Skeletal muscle satellite cell (primary cell): ENCODE data around the gene NR3C1. TPM values are rescaled to one million over a fixed set of nuclear protein-coding genes. Genes with fewer than 3 reads are reported as not detected.
A peak's percentile ranks its signal among the peaks of the same experiment; 100 is the strongest.

ENCODE experiments used
- H3K27me3 ChIP-seq: 2 replicates; pipeline ENCODE4 v1.7.0; 2013; ENCODE audit warnings: low read length; ENCODE audit not compliant: control insufficient read depth, insufficient read depth
- H3K36me3 ChIP-seq: 2 replicates; pipeline ENCODE4 v1.7.0; 2013; ENCODE audit warnings: mild to moderate bottlenecking, control low read depth, low read length; ENCODE audit not compliant: insufficient read depth
- H3K4me1 ChIP-seq: 2 replicates; pipeline ENCODE4 v1.7.0; 2013; ENCODE audit warnings: low read length; ENCODE audit not compliant: control insufficient read depth, insufficient read depth
- H3K4me2 ChIP-seq: 2 replicates; pipeline ENCODE4 v1.7.0; 2013; ENCODE audit warnings: mild to moderate bottlenecking, low read length
- H3K4me3 ChIP-seq: 2 replicates; pipeline ENCODE4 v1.7.0; 2013; ENCODE audit warnings: low read length
- H3K9ac ChIP-seq: 2 replicates; pipeline ENCODE4 v1.7.0; 2013; ENCODE audit warnings: mild to moderate bottlenecking, low read depth, low read length, moderate library complexity
- H3K9me3 ChIP-seq: replicated peaks from 2 replicates; pipeline ENCODE4 v1.7.0; 2013; ENCODE audit warnings: mild to moderate bottlenecking, control low read depth, low read length
- total RNA-seq: library from RNA; depleted of rRNA; stranded (reverse); fragments of >200 nt; gene quantifications from 2 replicates; pipeline ENCODE4 v1.2.3, GENCODE V29; 2012; rRNA removed

The NR3C1 gene
- total RNA-seq, result 36.2 and 40.6 TPM in 2 replicates

DNA sequence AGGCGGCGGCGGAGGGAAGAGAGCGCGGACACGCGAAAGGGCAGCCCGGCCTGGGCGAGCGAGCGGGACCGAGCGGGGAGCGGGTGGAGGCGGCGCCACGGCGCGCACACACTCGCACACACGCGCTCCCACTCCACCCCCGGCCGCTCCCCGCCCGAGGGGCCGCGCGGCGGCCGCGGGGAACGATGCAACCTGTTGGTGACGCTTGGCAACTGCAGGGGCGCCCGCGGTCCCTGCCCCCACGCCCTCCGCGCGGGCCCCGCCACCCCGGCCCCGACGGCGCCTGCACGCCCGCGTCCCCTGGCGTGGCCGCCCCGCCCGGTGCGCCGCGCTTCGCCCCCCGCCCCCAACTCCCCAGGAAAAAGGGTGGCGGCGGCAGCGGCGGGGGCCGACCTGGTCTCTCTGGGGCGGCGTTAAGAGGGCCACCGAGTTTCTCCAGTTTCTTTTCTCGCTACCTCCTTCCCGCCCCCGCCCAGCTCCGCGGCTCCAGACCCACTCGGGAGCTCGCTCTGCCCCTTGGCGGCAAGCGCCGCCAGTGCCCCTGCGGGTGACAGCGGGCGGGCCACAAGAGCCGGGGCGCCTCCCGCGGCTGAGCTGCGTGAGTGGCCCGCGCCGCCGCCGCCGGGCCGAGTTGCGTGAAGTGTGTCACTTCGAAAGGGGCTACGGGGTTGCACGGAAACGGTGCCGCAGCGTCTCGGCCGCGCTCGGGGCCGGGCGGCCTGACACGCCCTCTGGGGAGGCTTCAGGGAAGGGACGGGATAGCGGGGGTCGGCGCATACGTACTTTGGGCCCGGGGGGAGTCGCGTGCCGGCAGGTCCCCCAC lies at the start of gene NR3C1:
TSS of gene NR3C1 (minus strand) at position 94 of the 823 bp plus-strand sequence. CDS start 2,847 bp downstream, outside the sequence.
- H3K4me2 ChIP-seq, result peak within 1 kb of the TSS; percentile 93
- H3K4me3 ChIP-seq, result peak within 1 kb of the TSS; percentile 80
- H3K9ac ChIP-seq, result peak within 1 kb of the TSS; percentile 97
- H3K9me3 ChIP-seq, result no peaks in the 10 kb centered on the region
- H3K27me3 ChIP-seq, result no peaks in the 10 kb centered on the region
- peaks cover 9% of the 10 kb centered on the region for H3K4me1 ChIP-seq
- H3K36me3 ChIP-seq, result peaks cover 12% of the 10 kb centered on the region

DNA sequence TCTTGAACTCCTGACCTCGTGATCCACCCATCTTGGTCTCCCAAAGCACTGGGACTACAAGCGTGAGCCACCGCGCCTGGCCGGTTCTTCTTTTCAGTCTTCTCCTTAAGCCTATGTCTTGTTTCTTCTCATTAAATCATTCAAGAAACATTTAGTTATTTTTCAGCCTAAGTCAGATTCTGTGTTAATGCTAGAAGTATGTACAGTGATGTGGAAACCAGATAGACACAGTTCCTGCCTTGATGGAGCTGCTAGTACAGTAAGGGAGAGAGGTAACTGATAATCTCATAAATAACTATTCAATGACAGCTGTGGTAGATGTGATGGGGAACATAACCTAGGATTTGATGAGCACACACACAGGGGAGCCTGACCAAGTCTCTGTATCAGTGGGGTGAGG lies 46.3 kb upstream of the NR3C1 start:
- no peaks in the 10 kb centered on the region for H3K36me3 ChIP-seq
- H3K27me3 ChIP-seq, result no peaks in the 10 kb centered on the region
- H3K4me2 ChIP-seq, result no peak overlapping the region
- H3K4me3 ChIP-seq, result no peak overlapping the region
- H3K9ac ChIP-seq, result no peak overlapping the region
- H3K9me3 ChIP-seq, result no peaks in the 10 kb centered on the region
- no peaks in the 10 kb centered on the region for H3K4me1 ChIP-seq

DNA sequence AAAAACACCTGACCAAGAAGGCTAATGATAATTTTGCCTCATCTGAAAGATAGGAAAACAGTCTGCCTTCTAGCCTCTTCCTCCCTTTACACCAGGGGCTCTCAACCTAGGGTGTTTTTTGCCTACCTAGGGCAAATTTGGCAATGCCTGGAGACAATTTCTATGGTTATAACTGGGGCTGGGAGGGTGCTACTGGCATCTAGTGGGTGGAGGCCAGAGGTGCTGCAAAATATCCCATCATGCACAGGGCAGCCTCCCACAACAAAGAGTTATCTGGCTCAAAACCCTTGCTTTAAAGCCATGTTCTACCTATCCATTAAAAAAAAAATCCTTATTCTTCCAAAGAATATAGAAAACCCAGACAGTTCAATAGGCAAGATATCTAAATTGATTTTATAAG lies 45.0 kb upstream of the NR3C1 start:
- Histone ChIP-seq H3K4me3 (no peak overlapping the region), H3K9me3 (no peaks in the 10 kb centered on the region), H3K27me3 (no peaks in the 10 kb centered on the region), H3K9ac (no peak overlapping the region), H3K36me3 (no peaks in the 10 kb centered on the region), H3K4me2 (no peak overlapping the region), H3K4me1 (no peaks in the 10 kb centered on the region)

DNA sequence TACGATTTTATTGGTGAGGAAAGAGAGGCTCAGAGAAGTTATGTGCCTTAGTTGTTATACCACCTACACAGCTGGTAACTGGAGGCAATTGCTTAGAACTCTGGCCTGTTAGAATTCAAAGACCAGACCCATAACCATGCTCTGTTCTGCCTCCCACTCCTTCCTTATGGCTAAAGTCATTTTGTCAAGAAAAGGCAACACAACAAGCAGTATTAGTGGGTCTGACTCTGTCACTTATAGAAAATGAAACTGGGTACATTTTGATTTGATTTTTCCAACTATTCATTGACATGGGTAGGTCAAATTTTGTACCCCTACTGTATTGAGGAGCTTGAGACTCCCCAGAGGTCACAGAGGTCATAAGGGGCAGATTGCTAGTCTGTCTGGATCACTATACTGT lies 44.5 kb upstream of the NR3C1 start:
- Histone ChIP-seq H3K4me1 (no peaks in the 10 kb centered on the region), H3K27me3 (no peaks in the 10 kb centered on the region), H3K36me3 (no peaks in the 10 kb centered on the region), H3K9ac (no peak overlapping the region), H3K9me3 (no peaks in the 10 kb centered on the region), H3K4me3 (no peak overlapping the region), H3K4me2 (no peak overlapping the region)

DNA sequence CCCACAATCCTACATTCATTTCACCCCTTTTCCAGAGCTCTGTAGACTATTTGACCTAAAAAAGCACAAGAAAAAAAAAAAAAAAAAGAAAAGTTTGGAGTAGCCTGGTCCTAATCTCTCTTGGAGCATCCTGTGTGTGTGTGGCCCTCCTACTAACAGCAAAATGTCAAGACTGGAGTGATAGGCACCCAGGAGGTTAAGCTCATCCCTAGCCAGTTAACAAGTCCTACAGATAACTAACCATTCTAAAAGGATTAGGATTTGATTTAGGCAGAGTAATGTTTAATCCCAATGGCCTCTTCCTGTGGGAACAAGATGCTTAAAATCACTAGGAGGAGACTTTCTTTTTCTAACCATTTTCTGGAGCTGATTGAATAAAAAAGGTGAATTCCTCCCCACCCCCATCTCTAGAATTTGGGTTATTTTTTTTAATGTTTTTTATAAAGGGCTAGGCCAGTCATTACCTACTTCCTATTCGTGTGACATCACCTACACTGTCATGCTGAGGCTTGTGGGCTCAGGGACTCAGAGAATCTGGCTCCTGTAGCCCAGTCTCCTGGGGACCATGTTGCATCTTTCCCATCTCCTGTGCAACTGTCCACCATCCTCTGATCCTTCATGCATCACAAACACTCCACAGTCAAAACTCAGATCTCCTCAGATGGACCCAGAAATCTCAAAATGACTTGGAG lies 43.2 kb upstream of the NR3C1 start:
- Histone ChIP-seq H3K9ac (no peak overlapping the region), H3K4me2 (no peak overlapping the region), H3K9me3 (no peaks in the 10 kb centered on the region), H3K27me3 (no peaks in the 10 kb centered on the region), H3K36me3 (no peaks in the 10 kb centered on the region), H3K4me1 (no peaks in the 10 kb centered on the region), H3K4me3 (no peak overlapping the region)

DNA sequence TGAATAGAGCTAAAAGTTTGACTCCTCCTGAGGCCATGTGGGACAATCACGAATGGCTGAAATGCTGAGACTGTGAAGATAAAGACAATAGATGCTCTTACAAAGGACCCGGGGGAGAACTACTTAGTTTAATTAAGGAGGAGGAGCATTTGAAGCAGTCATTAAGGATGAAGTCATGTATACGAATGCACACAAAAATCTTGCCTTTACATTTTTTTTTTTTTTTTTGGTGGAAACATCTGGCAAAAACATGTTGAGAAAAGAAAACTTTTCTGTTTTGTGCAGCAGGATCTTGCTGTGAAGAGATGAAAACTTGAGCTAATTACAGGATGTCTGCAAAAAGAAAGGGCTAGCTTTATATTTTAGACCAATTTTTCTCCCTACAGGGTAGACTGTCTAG lies 42.3 kb upstream of the NR3C1 start:
- Histone ChIP-seq H3K36me3 (no peaks in the 10 kb centered on the region), H3K4me1 (no peaks in the 10 kb centered on the region), H3K27me3 (no peaks in the 10 kb centered on the region), H3K9ac (no peak overlapping the region), H3K4me3 (no peak overlapping the region), H3K4me2 (no peak overlapping the region), H3K9me3 (no peaks in the 10 kb centered on the region)

DNA sequence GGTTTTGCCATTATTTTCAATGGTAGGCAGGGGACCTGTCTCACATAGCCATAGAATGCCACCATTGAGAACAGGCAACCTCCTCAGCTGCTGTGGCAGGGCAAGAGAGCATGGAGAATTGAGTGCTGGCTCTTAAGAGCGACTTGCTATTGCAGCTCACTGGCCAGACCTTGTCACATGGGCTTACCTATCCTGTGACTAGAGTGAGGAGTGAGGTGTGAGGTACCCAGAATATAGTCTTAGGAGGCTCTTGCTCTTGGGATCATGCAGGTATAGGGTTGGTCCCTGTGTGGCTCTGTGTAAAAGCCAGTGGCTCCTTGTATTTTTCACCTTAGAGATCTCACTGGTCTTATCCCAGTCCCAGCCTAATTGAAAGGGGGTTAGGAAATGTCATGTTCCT lies 39.8 kb upstream of the NR3C1 start:
- no peak overlapping the region for H3K4me2 ChIP-seq
- no peaks in the 10 kb centered on the region for H3K27me3 ChIP-seq
- H3K9me3 ChIP-seq, result no peaks in the 10 kb centered on the region
- no peak overlapping the region for H3K9ac ChIP-seq
- no peaks in the 10 kb centered on the region for H3K4me1 ChIP-seq
- H3K36me3 ChIP-seq, result no peaks in the 10 kb centered on the region
- no peak overlapping the region for H3K4me3 ChIP-seq

DNA sequence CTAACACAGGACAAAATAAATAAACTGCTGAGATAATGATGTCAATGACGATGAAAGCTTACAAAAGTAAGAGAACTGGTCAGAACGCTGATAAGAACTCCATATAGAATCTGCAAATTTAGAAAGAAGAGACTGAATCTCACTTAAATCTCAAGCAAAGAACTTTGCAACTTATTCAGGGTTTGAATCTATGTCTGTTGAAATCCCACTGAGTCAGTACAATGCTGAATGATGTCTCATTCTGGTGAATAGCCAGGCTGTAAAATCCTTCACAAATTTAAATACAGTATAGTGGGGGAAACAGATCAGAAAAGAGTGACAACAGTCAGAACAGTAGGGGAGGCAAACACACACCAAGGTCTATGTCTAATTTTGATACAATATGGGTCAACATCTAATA lies 38.9 kb upstream of the NR3C1 start:
- no peak overlapping the region for H3K4me2 ChIP-seq
- H3K9me3 ChIP-seq, result no peaks in the 10 kb centered on the region
- H3K4me1 ChIP-seq, result no peaks in the 10 kb centered on the region
- no peaks in the 10 kb centered on the region for H3K36me3 ChIP-seq
- H3K4me3 ChIP-seq, result no peak overlapping the region
- no peak overlapping the region for H3K9ac ChIP-seq
- H3K27me3 ChIP-seq, result no peaks in the 10 kb centered on the region

DNA sequence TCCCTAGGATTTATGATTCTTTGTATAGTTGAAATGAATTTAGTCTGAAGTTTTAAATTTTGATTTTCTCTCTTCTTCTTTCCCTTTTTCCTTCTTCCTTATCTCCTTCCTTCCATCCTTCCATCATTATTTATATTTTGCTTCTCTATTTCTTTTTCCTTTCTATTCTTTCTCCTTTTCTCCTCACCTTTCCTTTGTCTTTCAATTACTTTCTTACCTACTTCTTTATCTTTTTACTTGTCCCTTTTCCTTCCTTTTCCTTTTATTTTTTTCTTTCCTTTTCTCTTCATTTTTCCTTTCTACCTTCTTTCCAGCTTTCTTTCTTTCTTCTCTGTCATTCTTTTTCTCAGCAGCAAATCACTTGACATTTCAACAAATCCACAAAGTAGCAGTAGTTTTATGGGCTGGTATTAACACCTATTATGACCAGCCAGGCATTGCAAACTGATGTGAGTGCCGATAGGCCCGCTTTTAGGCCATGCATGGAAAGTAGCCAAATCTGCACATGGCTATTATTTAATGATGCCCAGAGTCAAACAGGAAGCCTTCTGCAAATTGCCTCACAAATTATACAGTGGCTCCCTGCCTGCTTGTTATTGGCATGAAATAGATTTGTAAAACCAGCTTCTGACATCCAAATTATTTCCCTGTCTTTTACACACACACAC lies 37.1 kb upstream of the NR3C1 start:
- Histone ChIP-seq H3K4me3 (no peak overlapping the region), H3K4me1 (no peaks in the 10 kb centered on the region), H3K27me3 (no peaks in the 10 kb centered on the region), H3K9me3 (no peaks in the 10 kb centered on the region), H3K9ac (no peak overlapping the region), H3K4me2 (no peak overlapping the region), H3K36me3 (no peaks in the 10 kb centered on the region)

DNA sequence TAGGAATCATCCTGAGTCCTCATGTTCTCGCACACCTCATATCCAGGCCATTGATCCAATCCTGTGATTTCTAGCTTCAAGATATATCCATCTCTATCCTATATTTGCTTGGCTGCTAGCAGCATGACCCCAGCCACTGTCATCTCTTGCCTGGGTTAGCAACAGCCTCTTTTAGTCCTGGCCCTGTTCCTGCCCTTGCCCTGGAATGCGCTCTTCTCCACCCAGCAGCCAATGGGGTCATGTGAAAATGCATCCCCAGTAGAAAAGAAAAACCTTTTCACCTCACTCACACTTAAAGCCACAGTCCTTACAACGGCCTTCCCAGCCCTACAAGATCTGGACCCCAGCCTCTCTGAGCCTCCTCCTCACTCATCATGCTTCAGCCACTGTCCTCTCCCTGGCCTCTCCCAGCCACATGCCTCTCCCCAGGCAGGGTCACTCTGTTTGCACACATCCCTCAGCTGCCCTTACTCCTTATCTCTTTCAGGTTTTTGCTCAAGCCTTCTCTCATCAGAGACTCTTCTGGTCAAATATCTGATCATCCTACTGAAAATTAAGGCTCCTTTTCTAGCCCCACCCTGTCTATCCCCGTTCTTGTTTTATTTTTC lies 34.3 kb upstream of the NR3C1 start:
- H3K4me2 ChIP-seq, result no peak overlapping the region
- H3K4me1 ChIP-seq, result peaks cover 6% of the 10 kb centered on the region
- H3K4me3 ChIP-seq, result no peak overlapping the region
- H3K27me3 ChIP-seq, result no peaks in the 10 kb centered on the region
- no peaks in the 10 kb centered on the region for H3K9me3 ChIP-seq
- no peak overlapping the region for H3K9ac ChIP-seq
- no peaks in the 10 kb centered on the region for H3K36me3 ChIP-seq

DNA sequence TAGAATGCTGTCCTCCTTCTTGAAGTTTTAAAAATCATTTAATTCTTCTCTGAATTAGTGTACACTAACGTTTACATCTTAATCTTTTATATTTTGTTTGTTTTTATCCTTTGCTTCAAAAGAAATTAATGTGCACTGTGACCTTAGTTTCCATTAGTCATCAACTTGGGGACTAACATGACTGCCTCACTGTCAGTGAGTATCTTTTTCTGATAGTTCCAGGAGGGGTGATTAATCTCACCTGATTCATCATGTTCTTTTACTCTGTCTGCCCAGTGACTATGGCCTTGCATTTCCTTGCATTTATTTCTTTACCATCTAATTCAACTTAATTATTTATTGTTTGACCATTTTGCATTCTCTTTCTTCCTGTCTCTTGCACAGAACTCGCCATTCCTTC lies 33.4 kb upstream of the NR3C1 start:
- no peak overlapping the region for H3K4me2 ChIP-seq
- H3K9me3 ChIP-seq, result no peaks in the 10 kb centered on the region
- no peak overlapping the region for H3K9ac ChIP-seq
- H3K27me3 ChIP-seq, result no peaks in the 10 kb centered on the region
- H3K4me3 ChIP-seq, result no peak overlapping the region
- H3K36me3 ChIP-seq, result no peaks in the 10 kb centered on the region
- H3K4me1 ChIP-seq, result peaks cover 6% of the 10 kb centered on the region
